HG02981 (cell line): ENCODE data around the gene CLTB.
"Not testable (repeated sequence)": the region's sequence is repeated elsewhere in the genome, so short reads cannot be mapped to it uniquely, and the experiment has no call there.

ENCODE experiments used
- ATAC-seq: cut with Tn5 transposase; IDR thresholded peaks from one replicate; pipeline ENCODE4 v1.9.1; 2021; ENCODE audit warnings: mild to moderate bottlenecking, moderate library complexity; ENCODE audit not compliant: unreplicated experiment

The CLTB gene

GRCh38 chr5:176427971-176428370, 11.6 kb upstream of the CLTB start:
- no peak for ATAC-seq

- ATAC-seq: no peak
Observed at GRCh38 chr5:176426876-176427275, 10.5 kb upstream of the CLTB start.

- ATAC-seq: no peak
Observed at GRCh38 chr5:176425791-176426190, 9.5 kb upstream of the CLTB start.

- no peak for ATAC-seq
Observed at GRCh38 chr5:176425138-176425537, 8.8 kb upstream of the CLTB start.

- no peak for ATAC-seq
Observed at GRCh38 chr5:176424181-176424580, 7.8 kb upstream of the CLTB start.

- no peak for ATAC-seq
Observed at GRCh38 chr5:176420972-176421544, 4.7 kb upstream of the CLTB start.

- no peak for ATAC-seq
Observed at GRCh38 chr5:176420086-176420485, 3.7 kb upstream of the CLTB start.

GRCh38 chr5:176418251-176418650, 1.9 kb upstream of the CLTB start:
- no peak for ATAC-seq

GRCh38 chr5:176416965-176417364, 626 bp upstream of the CLTB start:
- no peak for ATAC-seq

- no peak for ATAC-seq
Observed at GRCh38 chr5:176415240-176415951, 943 bp downstream of the CLTB start.

- ATAC-seq: no peak
Observed at GRCh38 chr5:176414704-176415103, 1.6 kb downstream of the CLTB start.

- ATAC-seq: no peak
Observed at GRCh38 chr5:176413709-176414191, 2.6 kb downstream of the CLTB start.

GRCh38 chr5:176413255-176413565, 3.1 kb downstream of the CLTB start:
- no peak for ATAC-seq

- ATAC-seq: no peak
Observed at GRCh38 chr5:176412517-176413254, 3.7 kb downstream of the CLTB start.

- no peak for ATAC-seq
Observed at GRCh38 chr5:176410486-176411180, 5.7 kb downstream of the CLTB start.

GRCh38 chr5:176409765-176410164, 6.6 kb downstream of the CLTB start:
- no peak for ATAC-seq

GRCh38 chr5:176408590-176408989, 7.7 kb downstream of the CLTB start:
- ATAC-seq: no peak

- not testable (repeated sequence) for ATAC-seq
Observed at GRCh38 chr5:176408252-176408573, 8.1 kb downstream of the CLTB start.

GRCh38 chr5:176407456-176408251, 8.7 kb downstream of the CLTB start:
- ATAC-seq: no peak

- ATAC-seq: no peak
Observed at GRCh38 chr5:176406436-176407052, 9.8 kb downstream of the CLTB start.
